HCT116 (cell line): ENCODE data around the gene PTPN20. TPM values are rescaled to one million over a fixed set of nuclear protein-coding genes. Genes with fewer than 3 reads are reported as not detected.

ENCODE experiments used
- ATAC-seq: fragments of 200-7000 bp; cut with Tn5 transposase; 2 replicates; pipeline ENCODE4 v1.9.1; 2020; ENCODE audit warnings: mild to moderate bottlenecking, moderate library complexity
- BruUV-seq: library from RNA; stranded (reverse); fragments of 400-500 nt; replicated peaks from 2 replicates; lab custom pipeline; 2021; lab: Mats Ljungman, UMichigan
- CTCF ChIA-PET: fragments of 300-600 bp; sonication (Branson Sonifier 250); formaldehyde crosslinking; loops from one replicate; lab custom pipeline; 2021; ENCODE audit warnings: antibody characterized with exemption; lab: Charles Lee
- POLR2A ChIA-PET: fragments of 300-600, 350-600 bp; sonication (Branson Sonifier 250); formaldehyde crosslinking; loops from one replicate; lab custom pipeline; 2021; ENCODE audit warnings: antibody characterized with exemption; lab: Charles Lee
- RAD21 ChIA-PET, 2 experiments: fragments of 300-600 bp; sonication (Branson Sonifier 250); formaldehyde crosslinking; loops; one replicate each; lab custom pipeline; 2023; ENCODE audit warnings: low total read pairs in 2 of 2; ENCODE audit not compliant: uncharacterized antibody in 2 of 2, unreplicated experiment in 2 of 2, low non-redundant PET in 1 of 2; lab: Charles Lee
- DNase-seq: peaks from one replicate; pipeline ENCODE4 v3.0.0-alpha.2; 2010; ENCODE audit warnings: low read depth, low spot score
- H2AFZ ChIP-seq: fragments of 200-600 bp; shearing (Covaris generic), sonication (generic); 2 replicates; pipeline ENCODE4 v1.6.1; 2017; ENCODE audit warnings: low read depth, mixed run types, mixed read lengths, antibody characterized with exemption, low read length; ENCODE audit not compliant: poor library complexity, severe bottlenecking
- H3K27ac ChIP-seq: 2 replicates; pipeline ENCODE4 v1.5.1; 2012; ENCODE audit warnings: low read depth, low read length
- H3K27me3 ChIP-seq: fragments of 200-600 bp; sonication (generic); 2 replicates; pipeline ENCODE4 v1.6.1; 2016; ENCODE audit warnings: mixed run types, low read length, mixed read lengths; ENCODE audit not compliant: insufficient read depth
- H3K36me3 ChIP-seq, 2 experiments: fragments of 200-500 bp in 1 of 2; fragments of 200-600 bp in 1 of 2; sonication (Bioruptor generic) in 1 of 2; sonication (generic) in 1 of 2; 2 replicates each; pipeline versions ENCODE4 v1.5.1 to v1.6.1; 2014 to 2016; ENCODE audit warnings: low read length in 2 of 2, inconsistent platforms in 1 of 2, mixed read lengths in 1 of 2, mixed run types in 1 of 2; ENCODE audit not compliant: insufficient read depth in 2 of 2, control insufficient read depth in 1 of 2
- H3K4me1 ChIP-seq, 2 experiments: fragments of 200-600 bp in 1 of 2; sonication (generic) in 1 of 2; 2 replicates each; pipeline versions ENCODE4 v1.5.1 to v1.6.1; 2012 to 2017; ENCODE audit warnings: low read length in 2 of 2, inconsistent platforms in 1 of 2, mild to moderate bottlenecking in 1 of 2, mixed read lengths in 1 of 2, mixed run types in 1 of 2, moderate library complexity in 1 of 2; ENCODE audit not compliant: insufficient read depth in 2 of 2, control insufficient read depth in 1 of 2
- H3K4me2 ChIP-seq: fragments of 200-600 bp; sonication (generic); 2 replicates; pipeline ENCODE4 v1.6.1; 2017; ENCODE audit warnings: mixed run types, low read length, mixed read lengths
- H3K4me3 ChIP-seq, 2 experiments: fragments of 200-600 bp in 1 of 2; sonication (generic) in 1 of 2; replicated peaks in 1 of 2; 2 replicates each; pipeline ENCODE4 v1.5.1; 2011 to 2016; ENCODE audit warnings: low read length in 2 of 2, control low read depth in 1 of 2, low read depth in 1 of 2, mild to moderate bottlenecking in 1 of 2, mixed read lengths in 1 of 2, mixed run types in 1 of 2
- H3K79me2 ChIP-seq: fragments of 200-600 bp; sonication (generic); 2 replicates; pipeline ENCODE4 v1.6.1; 2017; ENCODE audit warnings: mild to moderate bottlenecking, mixed run types, low read length, moderate library complexity, mixed read lengths; ENCODE audit not compliant: insufficient read depth
- H3K9ac ChIP-seq: fragments of 200-600 bp; sonication (generic); 2 replicates; pipeline ENCODE4 v1.6.1; 2016; ENCODE audit warnings: low read length, mixed read lengths
- H3K9me2 ChIP-seq: fragments of 200-600 bp; sonication (generic), shearing (Covaris generic); 2 replicates; pipeline ENCODE4 v1.6.1; 2017; ENCODE audit warnings: mixed run types, mild to moderate bottlenecking, moderate library complexity; ENCODE audit not compliant: insufficient read depth
- H3K9me3 ChIP-seq, 2 experiments: fragments of 200-500 bp in 1 of 2; fragments of 200-600 bp in 1 of 2; sonication (Bioruptor generic) in 1 of 2; sonication (generic) in 1 of 2; 2 replicates each; pipeline ENCODE4 v1.6.1; 2014 to 2017; ENCODE audit warnings: low read length in 2 of 2, mixed read lengths in 2 of 2, inconsistent platforms in 1 of 2, low read depth in 1 of 2, mild to moderate bottlenecking in 1 of 2, mixed run types in 1 of 2, moderate library complexity in 1 of 2; ENCODE audit not compliant: control insufficient read depth in 1 of 2, insufficient read depth in 1 of 2
- H4K20me1 ChIP-seq: fragments of 200-600 bp; sonication (generic), shearing (Covaris generic); 2 replicates; pipeline ENCODE4 v1.6.1; 2017; ENCODE audit warnings: mixed run types, mild to moderate bottlenecking, moderate library complexity; ENCODE audit not compliant: insufficient read depth
- CBX3 ChIP-seq: IDR thresholded peaks from 2 replicates; pipeline ENCODE4 v1.6.1; 2012; ENCODE audit warnings: low read depth
- EZH2 ChIP-seq: fragments of 200-600 bp; sonication (generic); IDR thresholded peaks from 2 replicates; pipeline ENCODE4 v1.6.1; 2017; ENCODE audit warnings: antibody characterized with exemption, mixed run types
- EZH2phosphoT487 ChIP-seq: fragments of 200-600 bp; IDR thresholded peaks from 2 replicates; pipeline ENCODE4 v1.6.1; 2018; ENCODE audit warnings: antibody characterized with exemption, borderline replicate concordance
- FOSL1 ChIP-seq: IDR thresholded peaks from 2 replicates; pipeline ENCODE4 v1.6.1; 2012; ENCODE audit warnings: low read depth
- JUND ChIP-seq: IDR thresholded peaks from 2 replicates; pipeline ENCODE4 v1.6.1; 2012
- POLR2A ChIP-seq: IDR thresholded peaks from 2 replicates; pipeline ENCODE4 v1.7.0; 2011; ENCODE audit warnings: borderline replicate concordance; ENCODE audit not compliant: insufficient read depth, insufficient read length; ENCODE audit errors: extremely low read depth
- POLR2AphosphoS5 ChIP-seq: IDR thresholded peaks from 2 replicates; pipeline ENCODE4 v1.6.1; 2011; ENCODE audit warnings: mild to moderate bottlenecking, low read depth, low read length, moderate library complexity
- SP1 ChIP-seq: IDR thresholded peaks from 2 replicates; pipeline ENCODE4 v1.6.1; 2012; ENCODE audit warnings: low read depth
- SRF ChIP-seq: IDR thresholded peaks from 2 replicates; pipeline ENCODE4 v1.6.1; 2012; ENCODE audit warnings: low read depth
- ZNF274 ChIP-seq: fragments of 200-500 bp; sonication (Bioruptor generic); IDR thresholded peaks from 2 replicates; pipeline ENCODE4 v1.6.1; 2014; ENCODE audit warnings: mild to moderate bottlenecking, low read depth, low read length, inconsistent platforms
- intact Hi-C: fragments of 100-400 bp; cut with micrococcal nuclease; formaldehyde crosslinking; loops from 2 replicates; pipeline ENCODE4 v1.10.0; 2022
- total RNA-seq: library from RNA; stranded (reverse); gene quantifications from one replicate; pipeline ENCODE4 v1.2.1, GENCODE V29; 2021; ENCODE audit not compliant: unreplicated experiment
- TF ChIP-seq, protein P1 (sequence below): IDR thresholded peaks from 2 replicates; pipeline ENCODE4 v1.6.1; 2012
- TF ChIP-seq, protein P2 (sequence below): IDR thresholded peaks from 2 replicates; pipeline ENCODE4 v1.6.1; 2012; ENCODE audit warnings: low read depth
- TF ChIP-seq, protein P3 (sequence below): IDR thresholded peaks from 2 replicates; pipeline ENCODE4 v1.6.1; 2011; ENCODE audit warnings: mild to moderate bottlenecking, low read length, moderate library complexity; ENCODE audit not compliant: insufficient replicate concordance; ENCODE audit errors: extremely low read depth
- TF ChIP-seq, protein P4 (sequence below): IDR thresholded peaks from 2 replicates; pipeline ENCODE4 v1.6.1; 2012
- TF ChIP-seq, protein P5 (sequence below), 3 experiments: fragments of 200-600 bp in 1 of 3; sonication (generic) in 1 of 3; IDR thresholded peaks in 2 of 3; conservative IDR thresholded peaks in 1 of 3; 2 replicates each; pipeline ENCODE4 v1.5.1; 2012 to 2017; ENCODE audit warnings: low read depth in 2 of 3, low read length in 2 of 3, antibody characterized with exemption in 1 of 3, borderline replicate concordance in 1 of 3, control low read depth in 1 of 3, mild to moderate bottlenecking in 1 of 3, mixed read lengths in 1 of 3, mixed run types in 1 of 3, moderate library complexity in 1 of 3; ENCODE audit not compliant: insufficient read depth in 1 of 3

Gene PTPN20
- total RNA-seq, 1 experiment from 2014 or later, result not detected

DNA sequence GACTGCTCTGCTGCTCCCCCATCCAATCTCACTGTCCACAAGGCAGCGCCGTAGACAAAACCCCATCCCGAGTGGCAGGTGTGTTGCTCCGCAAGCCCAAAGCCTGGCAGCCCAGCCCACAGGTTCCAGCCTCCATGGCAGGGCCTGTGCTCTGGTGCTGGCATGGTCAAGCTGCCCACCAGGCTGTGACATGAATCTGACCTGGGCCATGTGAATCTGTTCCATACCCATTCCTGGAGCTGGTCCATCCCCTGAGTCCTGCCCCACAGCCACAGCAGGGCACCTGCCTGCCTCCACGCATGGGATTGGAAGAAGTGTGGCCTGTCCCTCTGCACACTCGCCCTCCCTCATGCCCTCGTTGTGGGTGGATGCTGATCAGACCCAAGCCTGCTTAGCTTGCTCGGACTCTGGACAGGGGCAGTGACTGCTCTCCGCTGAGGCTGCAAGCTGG is 128.8 kb downstream of the PTPN20 start:
- Histone ChIP-seq H3K9me2 (no peaks in the 10 kb centered on the region), H3K4me2 (no peak overlapping the region), H3K4me3 (no peak overlapping the region), H3K9ac (no peak overlapping the region), H3K9me3 (no peaks in the 10 kb centered on the region), H3K4me1 (no peaks in the 10 kb centered on the region), H4K20me1 (no peaks in the 10 kb centered on the region), H3K79me2 (no peaks in the 10 kb centered on the region), H3K36me3 (no peaks in the 10 kb centered on the region), H2AFZ (no peak overlapping the region), H3K27me3 (no peaks in the 10 kb centered on the region), H3K27ac (no peak overlapping the region)
- intact Hi-C loops, result no loop called here
- POLR2A ChIA-PET, result no interaction called here
- no TSS peak for BruUV-seq
- ATAC-seq, result no peak
- RAD21 ChIA-PET, result no interaction called here
- TF ChIP-seq, protein P1, sequence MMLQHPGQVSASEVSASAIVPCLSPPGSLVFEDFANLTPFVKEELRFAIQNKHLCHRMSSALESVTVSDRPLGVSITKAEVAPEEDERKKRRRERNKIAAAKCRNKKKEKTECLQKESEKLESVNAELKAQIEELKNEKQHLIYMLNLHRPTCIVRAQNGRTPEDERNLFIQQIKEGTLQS, result no peak
- TF ChIP-seq SP1 (no peak), FOSL1 (no peak), EZH2 (no peak), POLR2AphosphoS5 (no peak), ZNF274 (no peak), SRF (no peak), POLR2A (no peak), JUND (no peak), CBX3 (no peak), EZH2phosphoT487 (no peak)
- TF ChIP-seq, protein P2, sequence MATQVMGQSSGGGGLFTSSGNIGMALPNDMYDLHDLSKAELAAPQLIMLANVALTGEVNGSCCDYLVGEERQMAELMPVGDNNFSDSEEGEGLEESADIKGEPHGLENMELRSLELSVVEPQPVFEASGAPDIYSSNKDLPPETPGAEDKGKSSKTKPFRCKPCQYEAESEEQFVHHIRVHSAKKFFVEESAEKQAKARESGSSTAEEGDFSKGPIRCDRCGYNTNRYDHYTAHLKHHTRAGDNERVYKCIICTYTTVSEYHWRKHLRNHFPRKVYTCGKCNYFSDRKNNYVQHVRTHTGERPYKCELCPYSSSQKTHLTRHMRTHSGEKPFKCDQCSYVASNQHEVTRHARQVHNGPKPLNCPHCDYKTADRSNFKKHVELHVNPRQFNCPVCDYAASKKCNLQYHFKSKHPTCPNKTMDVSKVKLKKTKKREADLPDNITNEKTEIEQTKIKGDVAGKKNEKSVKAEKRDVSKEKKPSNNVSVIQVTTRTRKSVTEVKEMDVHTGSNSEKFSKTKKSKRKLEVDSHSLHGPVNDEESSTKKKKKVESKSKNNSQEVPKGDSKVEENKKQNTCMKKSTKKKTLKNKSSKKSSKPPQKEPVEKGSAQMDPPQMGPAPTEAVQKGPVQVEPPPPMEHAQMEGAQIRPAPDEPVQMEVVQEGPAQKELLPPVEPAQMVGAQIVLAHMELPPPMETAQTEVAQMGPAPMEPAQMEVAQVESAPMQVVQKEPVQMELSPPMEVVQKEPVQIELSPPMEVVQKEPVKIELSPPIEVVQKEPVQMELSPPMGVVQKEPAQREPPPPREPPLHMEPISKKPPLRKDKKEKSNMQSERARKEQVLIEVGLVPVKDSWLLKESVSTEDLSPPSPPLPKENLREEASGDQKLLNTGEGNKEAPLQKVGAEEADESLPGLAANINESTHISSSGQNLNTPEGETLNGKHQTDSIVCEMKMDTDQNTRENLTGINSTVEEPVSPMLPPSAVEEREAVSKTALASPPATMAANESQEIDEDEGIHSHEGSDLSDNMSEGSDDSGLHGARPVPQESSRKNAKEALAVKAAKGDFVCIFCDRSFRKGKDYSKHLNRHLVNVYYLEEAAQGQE, result no peak
- TF ChIP-seq, protein P3, sequence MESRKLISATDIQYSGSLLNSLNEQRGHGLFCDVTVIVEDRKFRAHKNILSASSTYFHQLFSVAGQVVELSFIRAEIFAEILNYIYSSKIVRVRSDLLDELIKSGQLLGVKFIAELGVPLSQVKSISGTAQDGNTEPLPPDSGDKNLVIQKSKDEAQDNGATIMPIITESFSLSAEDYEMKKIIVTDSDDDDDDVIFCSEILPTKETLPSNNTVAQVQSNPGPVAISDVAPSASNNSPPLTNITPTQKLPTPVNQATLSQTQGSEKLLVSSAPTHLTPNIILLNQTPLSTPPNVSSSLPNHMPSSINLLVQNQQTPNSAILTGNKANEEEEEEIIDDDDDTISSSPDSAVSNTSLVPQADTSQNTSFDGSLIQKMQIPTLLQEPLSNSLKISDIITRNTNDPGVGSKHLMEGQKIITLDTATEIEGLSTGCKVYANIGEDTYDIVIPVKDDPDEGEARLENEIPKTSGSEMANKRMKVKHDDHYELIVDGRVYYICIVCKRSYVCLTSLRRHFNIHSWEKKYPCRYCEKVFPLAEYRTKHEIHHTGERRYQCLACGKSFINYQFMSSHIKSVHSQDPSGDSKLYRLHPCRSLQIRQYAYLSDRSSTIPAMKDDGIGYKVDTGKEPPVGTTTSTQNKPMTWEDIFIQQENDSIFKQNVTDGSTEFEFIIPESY, result no peak
- TF ChIP-seq, protein P4, sequence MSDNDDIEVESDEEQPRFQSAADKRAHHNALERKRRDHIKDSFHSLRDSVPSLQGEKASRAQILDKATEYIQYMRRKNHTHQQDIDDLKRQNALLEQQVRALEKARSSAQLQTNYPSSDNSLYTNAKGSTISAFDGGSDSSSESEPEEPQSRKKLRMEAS, result no peak
- TF ChIP-seq, protein P5, sequence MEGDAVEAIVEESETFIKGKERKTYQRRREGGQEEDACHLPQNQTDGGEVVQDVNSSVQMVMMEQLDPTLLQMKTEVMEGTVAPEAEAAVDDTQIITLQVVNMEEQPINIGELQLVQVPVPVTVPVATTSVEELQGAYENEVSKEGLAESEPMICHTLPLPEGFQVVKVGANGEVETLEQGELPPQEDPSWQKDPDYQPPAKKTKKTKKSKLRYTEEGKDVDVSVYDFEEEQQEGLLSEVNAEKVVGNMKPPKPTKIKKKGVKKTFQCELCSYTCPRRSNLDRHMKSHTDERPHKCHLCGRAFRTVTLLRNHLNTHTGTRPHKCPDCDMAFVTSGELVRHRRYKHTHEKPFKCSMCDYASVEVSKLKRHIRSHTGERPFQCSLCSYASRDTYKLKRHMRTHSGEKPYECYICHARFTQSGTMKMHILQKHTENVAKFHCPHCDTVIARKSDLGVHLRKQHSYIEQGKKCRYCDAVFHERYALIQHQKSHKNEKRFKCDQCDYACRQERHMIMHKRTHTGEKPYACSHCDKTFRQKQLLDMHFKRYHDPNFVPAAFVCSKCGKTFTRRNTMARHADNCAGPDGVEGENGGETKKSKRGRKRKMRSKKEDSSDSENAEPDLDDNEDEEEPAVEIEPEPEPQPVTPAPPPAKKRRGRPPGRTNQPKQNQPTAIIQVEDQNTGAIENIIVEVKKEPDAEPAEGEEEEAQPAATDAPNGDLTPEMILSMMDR (IDR thresholded peaks at IDR 0.05 in 2 of 3, conservative IDR thresholded peaks at IDR 0.05 in 1 of 3; ENCODE audit: borderline replicate concordance in 1 of 3, insufficient read depth in 1 of 3, low read depth in 2 of 3, low read length in 2 of 3), result no peak
- no peak for DNase-seq
- CTCF ChIA-PET, result interaction anchor here (1.2 kb wide), 1 partner anchor 8 kb away, joined by 3 read pairs; no protein-coding TSS in a partner anchor
